NT2/D1 (cell line): ENCODE data around the gene SAMD14.

ENCODE experiments used
- SUZ12 ChIP-seq: IDR thresholded peaks from 2 replicates; pipeline ENCODE4 v1.6.1; 2011; ENCODE audit not compliant: insufficient read length, insufficient read depth; ENCODE audit errors: extremely low read depth
- YY1 ChIP-seq: IDR thresholded peaks from 2 replicates; pipeline ENCODE4 v1.6.1; 2011; ENCODE audit not compliant: insufficient read length, insufficient read depth
- ZNF274 ChIP-seq: IDR thresholded peaks from 2 replicates; pipeline ENCODE4 v1.6.1; 2011; ENCODE audit warnings: mild to moderate bottlenecking, low read depth, low read length

- no peak for TF ChIP-seq YY1
- TF ChIP-seq SUZ12, result no peak
- no peak for TF ChIP-seq ZNF274
These were observed 18.5 kb upstream of the SAMD14 start for GRCh38 chr17:50148226-50149090.
